Stimulated activated effector memory CD8-positive, alpha-beta T cell treated with anti-CD3 and anti-CD28 coated beads, Interleukin-12 subunit alpha, Interleukin-12 subunit beta, amount 100 ng/mL, for 72 hours (primary cell): ENCODE data around the gene NUMA1.

Source experiments
- ATAC-seq: fragments of 150-1000 bp; cut with Tn5 transposase; 2 replicates; pipeline ENCODE4 v1.10.0; 2021
- DNase-seq, 2 donors: peaks; one replicate each; pipeline ENCODE4 v3.0.0; 2021 to 2022; ENCODE audit warnings: low spot score in 2 of 2
- H3K27ac Mint-ChIP-seq: one replicate; pipeline ENCODE4 v1.8.0; 2022; ENCODE audit warnings: mild to moderate bottlenecking, mixed read lengths
- H3K36me3 Mint-ChIP-seq: one replicate; pipeline ENCODE4 v1.8.0; 2022; ENCODE audit warnings: mild to moderate bottlenecking, mixed read lengths
- H3K4me1 Mint-ChIP-seq: one replicate; pipeline ENCODE4 v1.8.0; 2022; ENCODE audit warnings: mixed read lengths
- H3K4me3 Mint-ChIP-seq: one replicate; pipeline ENCODE4 v1.8.0; 2022; ENCODE audit warnings: mild to moderate bottlenecking, mixed read lengths
- H3K9me3 Mint-ChIP-seq: one replicate; pipeline ENCODE4 v1.8.0; 2022; ENCODE audit warnings: mixed read lengths

Gene NUMA1

DNA sequence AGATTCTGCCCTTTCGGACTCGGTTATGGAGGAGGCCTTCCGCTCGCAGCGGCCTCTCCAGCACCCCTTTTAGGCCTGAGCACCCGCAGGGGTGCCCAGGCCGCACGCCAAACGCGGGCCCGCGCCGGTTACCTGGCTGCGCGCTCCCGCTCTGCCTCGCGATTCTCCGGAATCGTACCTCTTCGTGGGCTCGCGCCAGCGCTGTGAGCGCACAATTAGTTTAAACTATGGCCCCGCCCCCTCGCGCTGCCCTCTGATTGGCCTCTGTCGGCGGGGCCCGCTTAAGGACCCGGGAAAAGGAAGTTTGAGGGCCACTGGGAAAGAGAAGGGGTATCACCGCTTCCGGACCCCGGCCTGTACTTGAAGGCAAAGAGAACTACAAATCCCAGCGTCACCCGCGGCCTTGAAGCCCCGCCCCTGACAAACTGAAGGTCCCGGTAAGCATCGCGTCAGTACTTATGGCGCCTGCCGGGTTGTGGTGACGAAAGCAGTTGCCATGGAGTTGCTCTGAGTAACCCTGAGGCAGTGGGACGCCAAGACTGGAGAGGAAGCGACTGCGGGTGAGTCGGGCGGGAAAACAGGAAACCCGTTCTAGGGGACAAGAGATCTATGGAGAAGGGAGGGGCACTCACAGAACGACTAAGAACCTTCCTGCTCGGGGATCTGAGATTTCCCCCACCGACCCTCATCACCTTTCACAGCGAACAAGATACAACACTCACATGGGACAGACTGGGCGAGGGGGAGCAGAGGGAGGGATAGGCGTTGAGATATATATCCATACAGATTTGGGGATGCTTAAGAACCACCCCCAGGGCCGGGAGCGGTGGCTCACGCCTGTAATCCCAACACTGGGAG, at the start of gene NUMA1, which contains the start of gene LRRC51:
Gene NUMA1 (minus strand): TSS at position 217 of the 858 bp plus-strand sequence. CDS start 44,599 bp downstream, outside the sequence.
Gene LRRC51 (plus strand): TSS at position 525 of the 858 bp plus-strand sequence. CDS start 8,234 bp downstream, outside the sequence.
- Mint-ChIP-seq H3K4me1 (peaks cover 43% of the 10 kb centered on the region), H3K36me3 (peaks cover 25% of the 10 kb centered on the region), H3K27ac (peak within 1 kb of the TSS; percentile 97), H3K9me3 (no peaks in the 10 kb centered on the region), H3K4me3 (peak within 1 kb of the TSS; percentile 98)
- DNase-seq: peak; percentile 91 to 99
- peak; percentile 97 for ATAC-seq

- ATAC-seq: no peak
- H3K4me3 Mint-ChIP-seq: no peak overlapping the region
- H3K9me3 Mint-ChIP-seq: peaks cover 11% of the 10 kb centered on the region
- no peaks in the 10 kb centered on the region for H3K36me3 Mint-ChIP-seq
- H3K27ac Mint-ChIP-seq: no peak overlapping the region
- no peaks in the 10 kb centered on the region for H3K4me1 Mint-ChIP-seq
- no peak for DNase-seq
Measured at GRCh38 chr11:72129381-72129780, 49.0 kb upstream of the NUMA1 start.

- ATAC-seq (no peak), DNase-seq (no peak)
- Mint-ChIP-seq H3K4me1 (no peaks in the 10 kb centered on the region), H3K27ac (no peak overlapping the region), H3K4me3 (no peak overlapping the region), H3K36me3 (no peaks in the 10 kb centered on the region), H3K9me3 (peaks cover 11% of the 10 kb centered on the region)
Measured at GRCh38 chr11:72127923-72128322, 47.6 kb upstream of the NUMA1 start.

- no peak overlapping the region for H3K27ac Mint-ChIP-seq
- no peak overlapping the region for H3K4me3 Mint-ChIP-seq
- H3K36me3 Mint-ChIP-seq: no peaks in the 10 kb centered on the region
- DNase-seq (no peak), ATAC-seq (no peak)
- H3K4me1 Mint-ChIP-seq: no peaks in the 10 kb centered on the region
- peaks cover 11% of the 10 kb centered on the region for H3K9me3 Mint-ChIP-seq
Measured at GRCh38 chr11:72125956-72126355, 45.6 kb upstream of the NUMA1 start.

DNA sequence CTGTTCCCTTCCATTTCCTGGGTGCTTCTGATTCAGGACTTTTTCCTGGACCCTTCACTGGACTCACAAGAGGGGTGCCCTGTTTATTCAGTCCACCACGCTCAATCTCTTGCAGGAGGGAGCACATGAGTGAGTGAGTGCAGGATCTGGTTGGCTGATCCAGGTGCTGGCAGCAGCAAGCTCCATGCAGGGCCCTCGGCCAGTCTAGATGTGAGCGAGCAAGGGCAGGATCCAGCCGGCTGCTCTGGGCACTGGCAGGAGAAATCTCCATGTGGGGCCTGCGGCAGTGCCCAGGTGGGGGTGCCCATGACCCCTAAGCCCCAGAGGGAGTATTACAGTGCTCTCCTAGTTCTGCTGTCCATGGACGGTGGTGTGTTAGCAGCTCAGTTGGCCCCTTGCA, 43.7 kb upstream of the NUMA1 start:
- Mint-ChIP-seq H3K4me1 (no peaks in the 10 kb centered on the region), H3K4me3 (no peak overlapping the region), H3K9me3 (peaks cover 8% of the 10 kb centered on the region), H3K27ac (no peak overlapping the region), H3K36me3 (no peaks in the 10 kb centered on the region)
- no peak for DNase-seq
- no peak for ATAC-seq

- Mint-ChIP-seq H3K4me3 (no peak overlapping the region), H3K4me1 (no peaks in the 10 kb centered on the region), H3K9me3 (peaks cover 3% of the 10 kb centered on the region), H3K27ac (no peak overlapping the region), H3K36me3 (no peaks in the 10 kb centered on the region)
- DNase-seq: no peak
- ATAC-seq: no peak
Measured at GRCh38 chr11:72123117-72123653, 42.8 kb upstream of the NUMA1 start.

GRCh38 chr11:72122607-72123006, 42.3 kb upstream of the NUMA1 start:
- Mint-ChIP-seq H3K36me3 (no peaks in the 10 kb centered on the region), H3K4me1 (no peaks in the 10 kb centered on the region), H3K4me3 (no peak overlapping the region), H3K9me3 (no peaks in the 10 kb centered on the region), H3K27ac (no peak overlapping the region)
- DNase-seq (no peak), ATAC-seq (no peak)

DNA sequence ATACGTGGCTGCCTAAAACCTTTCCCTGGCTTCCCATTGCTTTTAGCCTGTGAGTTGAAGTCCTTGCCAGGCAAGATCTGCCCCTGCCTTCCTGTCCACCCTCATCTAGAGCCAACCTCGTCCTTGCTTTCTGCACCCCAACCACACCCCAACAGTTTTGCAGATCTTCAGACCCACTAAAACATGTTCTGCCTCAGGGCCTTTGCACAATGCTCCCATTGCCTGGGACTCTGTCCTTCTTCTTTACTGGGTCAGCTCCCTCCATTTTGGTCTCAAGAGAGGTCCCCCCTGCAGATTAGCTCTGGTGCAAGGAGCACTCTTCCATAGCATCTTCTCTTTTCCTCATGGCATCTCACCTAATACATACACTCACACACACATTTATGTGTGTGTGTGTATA, 40.6 kb upstream of the NUMA1 start:
- H3K4me1 Mint-ChIP-seq: no peaks in the 10 kb centered on the region
- DNase-seq (no peak), ATAC-seq (no peak)
- no peak overlapping the region for H3K27ac Mint-ChIP-seq
- H3K9me3 Mint-ChIP-seq: no peaks in the 10 kb centered on the region
- H3K4me3 Mint-ChIP-seq: no peak overlapping the region
- no peaks in the 10 kb centered on the region for H3K36me3 Mint-ChIP-seq

GRCh38 chr11:72119198-72119597, 38.9 kb upstream of the NUMA1 start:
- Mint-ChIP-seq H3K4me3 (no peak overlapping the region), H3K36me3 (no peaks in the 10 kb centered on the region), H3K9me3 (no peaks in the 10 kb centered on the region), H3K4me1 (no peaks in the 10 kb centered on the region), H3K27ac (no peak overlapping the region)
- DNase-seq (no peak), ATAC-seq (no peak)

GRCh38 chr11:72116019-72116755, 35.8 kb upstream of the NUMA1 start:
- no peak for ATAC-seq
- peaks cover 14% of the 10 kb centered on the region for H3K36me3 Mint-ChIP-seq
- H3K4me3 Mint-ChIP-seq: no peak overlapping the region
- no peak overlapping the region for H3K27ac Mint-ChIP-seq
- DNase-seq: no peak
- peaks cover 15% of the 10 kb centered on the region for H3K4me1 Mint-ChIP-seq
- H3K9me3 Mint-ChIP-seq: no peaks in the 10 kb centered on the region

GRCh38 chr11:72114570-72114969, 34.2 kb upstream of the NUMA1 start:
- peak overlapping the region; percentile 98 for H3K27ac Mint-ChIP-seq
- H3K36me3 Mint-ChIP-seq: peaks cover 14% of the 10 kb centered on the region
- no peaks in the 10 kb centered on the region for H3K9me3 Mint-ChIP-seq
- H3K4me3 Mint-ChIP-seq: no peak overlapping the region
- DNase-seq (no peak), ATAC-seq (no peak)
- H3K4me1 Mint-ChIP-seq: peaks cover 20% of the 10 kb centered on the region

GRCh38 chr11:72112978-72113808, 32.9 kb upstream of the NUMA1 start:
- no peak for ATAC-seq
- peaks cover 20% of the 10 kb centered on the region for H3K4me1 Mint-ChIP-seq
- peak overlapping the region; percentile 85 for H3K4me3 Mint-ChIP-seq
- H3K27ac Mint-ChIP-seq: peak overlapping the region; percentile 98
- DNase-seq: no peak
- H3K9me3 Mint-ChIP-seq: no peaks in the 10 kb centered on the region
- peaks cover 14% of the 10 kb centered on the region for H3K36me3 Mint-ChIP-seq

DNA sequence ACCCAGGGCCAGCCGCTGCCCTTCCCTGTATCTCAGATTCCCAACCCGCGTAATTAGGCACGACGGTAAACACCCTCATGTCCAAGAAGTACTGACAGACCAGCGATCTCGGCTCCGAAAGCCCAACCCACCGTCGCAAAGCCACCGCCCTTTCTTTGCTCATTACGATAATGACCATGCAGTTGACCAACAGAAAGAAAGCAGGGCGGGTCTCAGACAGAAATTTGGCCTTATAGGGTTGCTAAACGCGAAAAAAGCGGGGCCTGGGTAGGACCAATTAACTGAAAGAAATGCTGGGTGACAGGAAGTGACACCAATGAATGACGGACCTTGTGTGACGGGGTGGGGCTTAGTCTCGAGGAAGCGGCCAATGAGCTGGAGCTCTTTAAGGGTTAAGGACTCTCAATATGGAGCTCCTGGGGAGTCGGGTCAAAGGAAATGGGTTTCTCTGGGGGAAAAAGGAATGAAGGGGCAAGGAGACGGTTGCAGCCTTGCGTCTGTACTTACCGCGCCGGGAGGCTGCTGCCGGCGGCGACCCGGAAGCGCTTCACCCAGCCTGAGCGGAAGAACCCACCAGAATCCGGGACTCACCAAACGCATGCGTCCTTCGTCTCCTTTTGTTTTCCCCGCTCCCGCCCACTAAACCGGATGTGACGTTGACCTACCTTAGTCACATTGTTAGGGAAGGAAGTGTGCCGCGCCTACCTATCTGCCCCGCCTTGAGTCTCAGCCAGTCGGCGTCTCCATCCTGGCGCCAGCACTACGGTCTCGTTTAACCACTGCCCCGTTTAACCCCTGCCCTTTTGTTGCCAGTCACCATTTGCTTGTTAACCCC, 32.0 kb upstream of the NUMA1 start, which contains the start of gene ANAPC15:
Gene ANAPC15 (minus strand): TSS at position 553 of the 835 bp plus-strand sequence. CDS start 1,419 bp downstream, outside the sequence.
- peak within 1 kb of the TSS; percentile 85 for H3K4me3 Mint-ChIP-seq
- ATAC-seq (peak; percentile 93), DNase-seq (peak; percentile 91 to 99)
- peak within 1 kb of the TSS; percentile 98 for H3K27ac Mint-ChIP-seq
- peaks cover 14% of the 10 kb centered on the region for H3K36me3 Mint-ChIP-seq
- no peaks in the 10 kb centered on the region for H3K9me3 Mint-ChIP-seq
- H3K4me1 Mint-ChIP-seq: peaks cover 20% of the 10 kb centered on the region
